ENCODE data around the gene PTK7.
"Not testable (repeated sequence)": the region's sequence is repeated elsewhere in the genome, so short reads cannot be mapped to it uniquely, and the experiment has no call there.

PTK7 gene

GRCh38 chr6:43075670-43076463 is at the start of gene PTK7:
Gene PTK7 (plus strand): TSS chr6:43076314. CDS start chr6:43076489, 175 bp downstream.
- peak; percentile 25 to 62 for DNase-seq

- DNase-seq = no peak
Observed at GRCh38 chr6:43026365-43026764, 49.7 kb upstream of the PTK7 start.

- no peak for DNase-seq
Observed at GRCh38 chr6:43029120-43029519, 47.0 kb upstream of the PTK7 start.

- DNase-seq = no peak
Observed at GRCh38 chr6:43032326-43032725, 43.8 kb upstream of the PTK7 start.

GRCh38 chr6:43033496-43034189 is 42.5 kb upstream of the PTK7 start:
- DNase-seq = no peak

- no peak for DNase-seq
Observed at GRCh38 chr6:43034190-43034525, 42.0 kb upstream of the PTK7 start.

GRCh38 chr6:43035495-43036194 is 40.5 kb upstream of the PTK7 start:
- DNase-seq = no peak

GRCh38 chr6:43036712-43037111 is 39.4 kb upstream of the PTK7 start:
- no peak for DNase-seq

- DNase-seq = no peak
Observed at GRCh38 chr6:43037197-43037596, 38.9 kb upstream of the PTK7 start.

GRCh38 chr6:43037706-43038105 is 38.4 kb upstream of the PTK7 start:
- no peak for DNase-seq

- DNase-seq = no peak
Observed at GRCh38 chr6:43038727-43039126, 37.4 kb upstream of the PTK7 start.

- DNase-seq = no peak
Observed at GRCh38 chr6:43040542-43041257, 35.4 kb upstream of the PTK7 start.

- DNase-seq = not testable (repeated sequence)
Observed at GRCh38 chr6:43041475-43041874, 34.6 kb upstream of the PTK7 start.

- DNase-seq = no peak
Observed at GRCh38 chr6:43043310-43043709, 32.8 kb upstream of the PTK7 start.

- no peak for DNase-seq
Observed at GRCh38 chr6:43045371-43045930, 30.7 kb upstream of the PTK7 start.

GRCh38 chr6:43047998-43048397 is 28.1 kb upstream of the PTK7 start:
- no peak for DNase-seq

GRCh38 chr6:43050981-43051380 is 25.1 kb upstream of the PTK7 start:
- DNase-seq = no peak

GRCh38 chr6:43052225-43052841 is 23.8 kb upstream of the PTK7 start:
- DNase-seq = no peak

- peak; percentile 41 to 45 for DNase-seq
Observed at GRCh38 chr6:43052842-43053544, 23.1 kb upstream of the PTK7 start.

GRCh38 chr6:43053545-43054205 is 22.4 kb upstream of the PTK7 start, which contains the start of gene CUL7:
Gene CUL7 (minus strand): TSS chr6:43053851. CDS start chr6:43052788, 1,063 bp downstream.
- peak; percentile 91 to 93 for DNase-seq
